HCT116 (cell line): ENCODE results near the gene GORASP1. TPM values are rescaled to one million over a fixed set of nuclear protein-coding genes. Genes with fewer than 3 reads are reported as not detected.

ENCODE experiments used
- ATAC-seq: fragments of 200-7000 bp; cut with Tn5 transposase; 2 replicates; pipeline ENCODE4 v1.9.1; 2020; ENCODE audit warnings: mild to moderate bottlenecking, moderate library complexity
- BruUV-seq: library from RNA; stranded (reverse); fragments of 400-500 nt; replicated peaks from 2 replicates; lab custom pipeline; 2021; lab: Mats Ljungman, UMichigan
- CTCF ChIA-PET: fragments of 300-600 bp; sonication (Branson Sonifier 250); formaldehyde crosslinking; loops from one replicate; lab custom pipeline; 2021; ENCODE audit warnings: antibody characterized with exemption; lab: Charles Lee
- POLR2A ChIA-PET: fragments of 300-600, 350-600 bp; sonication (Branson Sonifier 250); formaldehyde crosslinking; loops from one replicate; lab custom pipeline; 2021; ENCODE audit warnings: antibody characterized with exemption; lab: Charles Lee
- RAD21 ChIA-PET, 2 experiments: fragments of 300-600 bp; sonication (Branson Sonifier 250); formaldehyde crosslinking; loops; one replicate each; lab custom pipeline; 2023; ENCODE audit warnings: low total read pairs in 2 of 2; ENCODE audit not compliant: uncharacterized antibody in 2 of 2, unreplicated experiment in 2 of 2, low non-redundant PET in 1 of 2; lab: Charles Lee
- DNase-seq: peaks from one replicate; pipeline ENCODE4 v3.0.0-alpha.2; 2010; ENCODE audit warnings: low read depth, low spot score
- H2AFZ ChIP-seq: fragments of 200-600 bp; shearing (Covaris generic), sonication (generic); 2 replicates; pipeline ENCODE4 v1.6.1; 2017; ENCODE audit warnings: low read depth, mixed run types, mixed read lengths, antibody characterized with exemption, low read length; ENCODE audit not compliant: poor library complexity, severe bottlenecking
- H3K27ac ChIP-seq: 2 replicates; pipeline ENCODE4 v1.5.1; 2012; ENCODE audit warnings: low read depth, low read length
- H3K27me3 ChIP-seq: fragments of 200-600 bp; sonication (generic); 2 replicates; pipeline ENCODE4 v1.6.1; 2016; ENCODE audit warnings: mixed run types, low read length, mixed read lengths; ENCODE audit not compliant: insufficient read depth
- H3K36me3 ChIP-seq, 2 experiments: fragments of 200-500 bp in 1 of 2; fragments of 200-600 bp in 1 of 2; sonication (Bioruptor generic) in 1 of 2; sonication (generic) in 1 of 2; 2 replicates each; pipeline versions ENCODE4 v1.5.1 to v1.6.1; 2014 to 2016; ENCODE audit warnings: low read length in 2 of 2, inconsistent platforms in 1 of 2, mixed read lengths in 1 of 2, mixed run types in 1 of 2; ENCODE audit not compliant: insufficient read depth in 2 of 2, control insufficient read depth in 1 of 2
- H3K4me1 ChIP-seq, 2 experiments: fragments of 200-600 bp in 1 of 2; sonication (generic) in 1 of 2; 2 replicates each; pipeline versions ENCODE4 v1.5.1 to v1.6.1; 2012 to 2017; ENCODE audit warnings: low read length in 2 of 2, inconsistent platforms in 1 of 2, mild to moderate bottlenecking in 1 of 2, mixed read lengths in 1 of 2, mixed run types in 1 of 2, moderate library complexity in 1 of 2; ENCODE audit not compliant: insufficient read depth in 2 of 2, control insufficient read depth in 1 of 2
- H3K4me2 ChIP-seq: fragments of 200-600 bp; sonication (generic); 2 replicates; pipeline ENCODE4 v1.6.1; 2017; ENCODE audit warnings: mixed run types, low read length, mixed read lengths
- H3K4me3 ChIP-seq, 2 experiments: fragments of 200-600 bp in 1 of 2; sonication (generic) in 1 of 2; replicated peaks in 1 of 2; 2 replicates each; pipeline ENCODE4 v1.5.1; 2011 to 2016; ENCODE audit warnings: low read length in 2 of 2, control low read depth in 1 of 2, low read depth in 1 of 2, mild to moderate bottlenecking in 1 of 2, mixed read lengths in 1 of 2, mixed run types in 1 of 2
- H3K79me2 ChIP-seq: fragments of 200-600 bp; sonication (generic); 2 replicates; pipeline ENCODE4 v1.6.1; 2017; ENCODE audit warnings: mild to moderate bottlenecking, mixed run types, low read length, moderate library complexity, mixed read lengths; ENCODE audit not compliant: insufficient read depth
- H3K9ac ChIP-seq: fragments of 200-600 bp; sonication (generic); 2 replicates; pipeline ENCODE4 v1.6.1; 2016; ENCODE audit warnings: low read length, mixed read lengths
- H3K9me2 ChIP-seq: fragments of 200-600 bp; sonication (generic), shearing (Covaris generic); 2 replicates; pipeline ENCODE4 v1.6.1; 2017; ENCODE audit warnings: mixed run types, mild to moderate bottlenecking, moderate library complexity; ENCODE audit not compliant: insufficient read depth
- H3K9me3 ChIP-seq, 2 experiments: fragments of 200-500 bp in 1 of 2; fragments of 200-600 bp in 1 of 2; sonication (Bioruptor generic) in 1 of 2; sonication (generic) in 1 of 2; 2 replicates each; pipeline ENCODE4 v1.6.1; 2014 to 2017; ENCODE audit warnings: low read length in 2 of 2, mixed read lengths in 2 of 2, inconsistent platforms in 1 of 2, low read depth in 1 of 2, mild to moderate bottlenecking in 1 of 2, mixed run types in 1 of 2, moderate library complexity in 1 of 2; ENCODE audit not compliant: control insufficient read depth in 1 of 2, insufficient read depth in 1 of 2
- H4K20me1 ChIP-seq: fragments of 200-600 bp; sonication (generic), shearing (Covaris generic); 2 replicates; pipeline ENCODE4 v1.6.1; 2017; ENCODE audit warnings: mixed run types, mild to moderate bottlenecking, moderate library complexity; ENCODE audit not compliant: insufficient read depth
- CEBPB ChIP-seq: IDR thresholded peaks from 2 replicates; pipeline ENCODE4 v1.6.1; 2012; ENCODE audit warnings: low read depth
- CTCF ChIP-seq, 3 experiments: fragments of 200-600 bp in 1 of 3; sonication (generic) in 1 of 3; IDR thresholded peaks in 2 of 3; conservative IDR thresholded peaks in 1 of 3; 2 replicates each; pipeline ENCODE4 v1.5.1; 2012 to 2017; ENCODE audit warnings: low read depth in 2 of 3, low read length in 2 of 3, antibody characterized with exemption in 1 of 3, borderline replicate concordance in 1 of 3, control low read depth in 1 of 3, mild to moderate bottlenecking in 1 of 3, mixed read lengths in 1 of 3, mixed run types in 1 of 3, moderate library complexity in 1 of 3; ENCODE audit not compliant: insufficient read depth in 1 of 3
- EZH2 ChIP-seq: fragments of 200-600 bp; sonication (generic); IDR thresholded peaks from 2 replicates; pipeline ENCODE4 v1.6.1; 2017; ENCODE audit warnings: antibody characterized with exemption, mixed run types
- FOSL1 ChIP-seq: IDR thresholded peaks from 2 replicates; pipeline ENCODE4 v1.6.1; 2012; ENCODE audit warnings: low read depth
- JUND ChIP-seq: IDR thresholded peaks from 2 replicates; pipeline ENCODE4 v1.6.1; 2012
- MAX ChIP-seq: IDR thresholded peaks from 2 replicates; pipeline ENCODE4 v1.6.1; 2012
- POLR2A ChIP-seq: IDR thresholded peaks from 2 replicates; pipeline ENCODE4 v1.7.0; 2011; ENCODE audit warnings: borderline replicate concordance; ENCODE audit not compliant: insufficient read depth, insufficient read length; ENCODE audit errors: extremely low read depth
- POLR2AphosphoS5 ChIP-seq: IDR thresholded peaks from 2 replicates; pipeline ENCODE4 v1.6.1; 2011; ENCODE audit warnings: mild to moderate bottlenecking, low read depth, low read length, moderate library complexity
- RAD21 ChIP-seq: IDR thresholded peaks from 2 replicates; pipeline ENCODE4 v1.6.1; 2012; ENCODE audit warnings: low read depth, mild to moderate bottlenecking
- SIN3A ChIP-seq: IDR thresholded peaks from 2 replicates; pipeline ENCODE4 v1.6.1; 2012; ENCODE audit warnings: low read depth
- SP1 ChIP-seq: IDR thresholded peaks from 2 replicates; pipeline ENCODE4 v1.6.1; 2012; ENCODE audit warnings: low read depth
- SRF ChIP-seq: IDR thresholded peaks from 2 replicates; pipeline ENCODE4 v1.6.1; 2012; ENCODE audit warnings: low read depth
- ZNF274 ChIP-seq: fragments of 200-500 bp; sonication (Bioruptor generic); IDR thresholded peaks from 2 replicates; pipeline ENCODE4 v1.6.1; 2014; ENCODE audit warnings: mild to moderate bottlenecking, low read depth, low read length, inconsistent platforms
- intact Hi-C: fragments of 100-400 bp; cut with micrococcal nuclease; formaldehyde crosslinking; loops from 2 replicates; pipeline ENCODE4 v1.10.0; 2022
- total RNA-seq: library from RNA; stranded (reverse); gene quantifications from one replicate; pipeline ENCODE4 v1.2.1, GENCODE V29; 2021; ENCODE audit not compliant: unreplicated experiment

The GORASP1 gene
- total RNA-seq, 1 experiment from 2014 or later: 38.8 TPM

DNA sequence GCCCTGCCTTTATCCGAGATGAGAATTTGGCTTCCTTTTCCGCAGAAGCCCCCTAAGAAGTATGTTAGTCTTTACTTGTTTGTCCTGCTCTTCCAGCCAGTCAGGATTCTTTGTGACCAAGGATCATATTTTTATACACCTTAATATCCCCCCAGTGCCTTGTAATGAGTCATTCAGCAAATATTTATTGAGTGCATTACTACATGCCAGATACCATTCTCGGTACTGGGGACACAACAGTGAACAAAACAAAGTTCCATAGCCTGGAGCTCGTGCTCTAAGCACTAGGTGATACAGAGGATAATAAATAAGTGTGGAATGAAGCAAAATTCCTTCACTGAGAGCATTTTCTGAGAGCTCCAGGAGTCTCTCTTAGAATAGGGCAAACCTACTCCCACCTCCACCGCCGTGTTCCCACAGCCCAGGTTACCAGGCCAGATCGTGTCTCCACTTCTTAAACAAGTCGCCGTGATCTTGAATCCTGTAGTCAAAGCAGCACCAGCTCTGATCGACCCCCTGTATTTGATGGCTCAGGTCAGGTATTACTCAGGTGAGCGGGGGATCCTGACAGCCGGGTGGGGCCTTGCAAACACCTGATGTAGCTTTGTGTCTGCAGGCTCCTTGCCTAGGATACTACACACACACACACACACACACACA lies 18.5 kb upstream of the GORASP1 start:
- BruUV-seq: no TSS peak
- H3K4me3 ChIP-seq: peak overlapping the region in 1 of 2 experiments; percentile 1; a peak in 1 of 4 replicates

GRCh38 chr3:39124876-39125840 lies 17.7 kb upstream of the GORASP1 start:
- ChIA-PET CTCF (interaction anchor here (0.7 to 6.7 kb wide), 8 partner anchors 9 to 253 kb away, joined by 3 to 184 read pairs (median 4); partner anchors contain the start of genes GORASP1 and TTC21A), RAD21 (interaction anchor here (1.8 to 3.9 kb wide), 3 partner anchors 163 to 165 kb away, joined by 5 to 30 read pairs (median 21); no protein-coding TSS in a partner anchor), POLR2A (no interaction called here)
- Histone ChIP-seq H3K36me3 (no peaks in the 10 kb centered on the region), H3K27ac (peak overlapping the region; percentile 39), H4K20me1 (no peaks in the 10 kb centered on the region), H2AFZ (no peak overlapping the region), H3K4me3 (peak overlapping the region in 1 of 2 experiments; percentile 1; a peak in 1 of 4 replicates), H3K9ac (peak overlapping the region; percentile 31; the same call in 1 of the 2 replicates), H3K9me3 (no peaks in the 10 kb centered on the region), H3K4me2 (peak overlapping the region; percentile 75), H3K79me2 (no peaks in the 10 kb centered on the region), H3K27me3 (no peaks in the 10 kb centered on the region), H3K9me2 (no peaks in the 10 kb centered on the region), H3K4me1 (peaks cover 24 to 27% of the 10 kb centered on the region in 2 experiments)
- no peak for DNase-seq
- ATAC-seq: peak; percentile 66
- intact Hi-C loops: no loop called here
- no TSS peak for BruUV-seq
- TF ChIP-seq JUND (no peak), POLR2AphosphoS5 (no peak), SRF (no peak), RAD21 (peak; percentile 63), SIN3A (no peak), ZNF274 (no peak), CTCF (IDR thresholded peaks at IDR 0.05 in 2 of 3, conservative IDR thresholded peaks at IDR 0.05 in 1 of 3; ENCODE audit: borderline replicate concordance in 1 of 3, insufficient read depth in 1 of 3, low read depth in 2 of 3, low read length in 2 of 3) (peak; percentile 42 to 49 (median 49); a peak in 5 of 6 replicates), POLR2A (no peak)

More for the DNA sequence above, 18.5 kb upstream of the GORASP1 start:
- peak overlapping the region; percentile 30 for H2AFZ ChIP-seq
- ATAC-seq: peak; percentile 66
- intact Hi-C loops: loop anchor here (1.0 kb wide), 1 partner anchor 162 kb away; no protein-coding TSS in a partner anchor
- H3K79me2 ChIP-seq: no peaks in the 10 kb centered on the region
- peaks cover 24 to 27% of the 10 kb centered on the region in 2 experiments for H3K4me1 ChIP-seq
- DNase-seq: no peak
- peak overlapping the region; percentile 39 for H3K27ac ChIP-seq
- ChIA-PET RAD21 (interaction anchor here (0.7 to 3.9 kb wide), 6 partner anchors 14 to 164 kb away, joined by 3 to 30 read pairs (median 6); no protein-coding TSS in a partner anchor), POLR2A (no interaction called here), CTCF (interaction anchor here (0.7 to 6.7 kb wide), 10 partner anchors 10 to 252 kb away, joined by 3 to 184 read pairs (median 4); partner anchors contain the start of genes GORASP1 and TTC21A)
- H3K36me3 ChIP-seq: no peaks in the 10 kb centered on the region
- peak overlapping the region; percentile 31 for H3K9ac ChIP-seq
- no peaks in the 10 kb centered on the region for H4K20me1 ChIP-seq
- no peak for TF ChIP-seq CEBPB
- peak; percentile 70 for TF ChIP-seq SP1
- peak; percentile 70; the same call in 1 of the 2 replicates for TF ChIP-seq JUND
- no peak for TF ChIP-seq EZH2
- 0 out of 2 replicates have a peak, but pooled peaks have one; percentile 30 for TF ChIP-seq MAX
- peak; percentile 68 for TF ChIP-seq FOSL1
- H3K27me3 ChIP-seq: no peaks in the 10 kb centered on the region
- H3K9me2 ChIP-seq: no peaks in the 10 kb centered on the region
- no peaks in the 10 kb centered on the region for H3K9me3 ChIP-seq
- peak overlapping the region; percentile 75 for H3K4me2 ChIP-seq
